ENCODE data around the gene ACOT13.

DNA sequence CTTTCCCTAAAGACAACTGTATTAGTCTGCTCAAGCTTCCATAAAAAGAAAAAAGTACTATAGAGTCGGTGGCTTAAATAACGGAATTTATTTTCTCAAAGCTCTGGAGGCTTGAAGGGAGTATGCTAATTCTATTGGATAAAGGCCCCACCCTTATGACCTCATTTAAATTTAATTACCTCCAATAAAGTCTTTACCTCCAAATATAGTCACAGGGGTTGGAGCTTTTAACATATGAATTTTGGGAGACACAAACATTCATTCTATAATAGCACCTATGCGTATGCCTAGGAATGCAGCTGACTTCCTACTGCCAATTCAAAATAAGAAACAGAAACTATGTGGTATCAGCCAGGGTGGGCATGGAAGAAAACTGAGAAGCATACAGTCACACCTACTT lies 46.2 kb upstream of the ACOT13 start:
- TF ChIP-seq ZNF114 (tag by site-specific recombination; IDR thresholded peaks at IDR 0.05) (no peak), ZNF530 (tag by site-specific recombination; IDR thresholded peaks at IDR 0.05; ENCODE audit: low read depth) (no peak), BCL11A (tag by site-specific recombination; IDR thresholded peaks at IDR 0.05; ENCODE audit: low read depth) (no peak), ZBTB8A (tag by site-specific recombination; IDR thresholded peaks at IDR 0.05) (no peak), YY1 (tag by site-specific recombination; IDR thresholded peaks at IDR 0.05) (no peak), ZBTB1 (tag by site-specific recombination; IDR thresholded peaks at IDR 0.05) (no peak), MYNN (tag by site-specific recombination; IDR thresholded peaks at IDR 0.05; ENCODE audit: borderline replicate concordance) (no peak), ZNF138 (tag by site-specific recombination; IDR thresholded peaks at IDR 0.05; ENCODE audit: borderline replicate concordance) (no peak), ZSCAN16 (tag by site-specific recombination; IDR thresholded peaks at IDR 0.05) (no peak), ZNF140 (tag by site-specific recombination; IDR thresholded peaks at IDR 0.05) (no peak)
- TF ChIP-seq, protein P1, sequence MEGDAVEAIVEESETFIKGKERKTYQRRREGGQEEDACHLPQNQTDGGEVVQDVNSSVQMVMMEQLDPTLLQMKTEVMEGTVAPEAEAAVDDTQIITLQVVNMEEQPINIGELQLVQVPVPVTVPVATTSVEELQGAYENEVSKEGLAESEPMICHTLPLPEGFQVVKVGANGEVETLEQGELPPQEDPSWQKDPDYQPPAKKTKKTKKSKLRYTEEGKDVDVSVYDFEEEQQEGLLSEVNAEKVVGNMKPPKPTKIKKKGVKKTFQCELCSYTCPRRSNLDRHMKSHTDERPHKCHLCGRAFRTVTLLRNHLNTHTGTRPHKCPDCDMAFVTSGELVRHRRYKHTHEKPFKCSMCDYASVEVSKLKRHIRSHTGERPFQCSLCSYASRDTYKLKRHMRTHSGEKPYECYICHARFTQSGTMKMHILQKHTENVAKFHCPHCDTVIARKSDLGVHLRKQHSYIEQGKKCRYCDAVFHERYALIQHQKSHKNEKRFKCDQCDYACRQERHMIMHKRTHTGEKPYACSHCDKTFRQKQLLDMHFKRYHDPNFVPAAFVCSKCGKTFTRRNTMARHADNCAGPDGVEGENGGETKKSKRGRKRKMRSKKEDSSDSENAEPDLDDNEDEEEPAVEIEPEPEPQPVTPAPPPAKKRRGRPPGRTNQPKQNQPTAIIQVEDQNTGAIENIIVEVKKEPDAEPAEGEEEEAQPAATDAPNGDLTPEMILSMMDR (tag by site-specific recombination; IDR thresholded peaks at IDR 0.05), result no peak
- TF ChIP-seq, protein P2, sequence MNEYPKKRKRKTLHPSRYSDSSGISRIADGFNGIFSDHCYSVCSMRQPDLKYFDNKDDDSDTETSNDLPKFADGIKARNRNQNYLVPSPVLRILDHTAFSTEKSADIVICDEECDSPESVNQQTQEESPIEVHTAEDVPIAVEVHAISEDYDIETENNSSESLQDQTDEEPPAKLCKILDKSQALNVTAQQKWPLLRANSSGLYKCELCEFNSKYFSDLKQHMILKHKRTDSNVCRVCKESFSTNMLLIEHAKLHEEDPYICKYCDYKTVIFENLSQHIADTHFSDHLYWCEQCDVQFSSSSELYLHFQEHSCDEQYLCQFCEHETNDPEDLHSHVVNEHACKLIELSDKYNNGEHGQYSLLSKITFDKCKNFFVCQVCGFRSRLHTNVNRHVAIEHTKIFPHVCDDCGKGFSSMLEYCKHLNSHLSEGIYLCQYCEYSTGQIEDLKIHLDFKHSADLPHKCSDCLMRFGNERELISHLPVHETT (tag by site-specific recombination; IDR thresholded peaks at IDR 0.05), result no peak

All from HEK293 (cell line).